H9 (cell line): ENCODE results near the gene RHOD. TPM values are rescaled to one million over a fixed set of nuclear protein-coding genes. Genes with fewer than 3 reads are reported as not detected.

Source experiments
- DNase-seq: peaks from one replicate; pipeline ENCODE4 v3.0.0-alpha.2; 2017
- H2AFZ ChIP-seq: one replicate; pipeline ENCODE4 v1.6.1; 2013; ENCODE audit warnings: mild to moderate bottlenecking, low read length, control low read depth, moderate library complexity
- H2AK5ac ChIP-seq: 2 replicates; pipeline ENCODE4 v1.6.1; 2013; ENCODE audit warnings: low read length, control low read depth, mixed read lengths; ENCODE audit not compliant: insufficient read length
- H2BK120ac ChIP-seq: one replicate; pipeline ENCODE4 v1.6.1; 2013; ENCODE audit warnings: low read depth, mild to moderate bottlenecking, low read length, control low read depth, inconsistent platforms; ENCODE audit not compliant: poor library complexity, severe bottlenecking
- H2BK12ac ChIP-seq: 2 replicates; pipeline ENCODE4 v1.6.1; 2013; ENCODE audit warnings: low read length, control low read depth, mixed read lengths, low read depth; ENCODE audit not compliant: insufficient read length
- H2BK15ac ChIP-seq: 2 replicates; pipeline ENCODE4 v1.6.1; 2013; ENCODE audit warnings: low read depth, low read length, control low read depth
- H2BK20ac ChIP-seq: one replicate; pipeline ENCODE4 v1.6.1; 2013; ENCODE audit warnings: low read depth, mild to moderate bottlenecking, low read length, control low read depth, inconsistent platforms; ENCODE audit not compliant: poor library complexity, severe bottlenecking
- H2BK5ac ChIP-seq: 2 replicates; pipeline ENCODE4 v1.6.1; 2013; ENCODE audit warnings: low read length, control low read depth, mixed read lengths; ENCODE audit not compliant: insufficient read length
- H3K14ac ChIP-seq: 2 replicates; pipeline ENCODE4 v1.6.1; 2013; ENCODE audit warnings: low read length, control low read depth; ENCODE audit not compliant: insufficient read depth
- H3K18ac ChIP-seq: 2 replicates; pipeline ENCODE4 v1.6.1; 2013; ENCODE audit warnings: low read depth, mild to moderate bottlenecking, mixed read lengths, low read length, control low read depth; ENCODE audit not compliant: insufficient read length
- H3K23ac ChIP-seq: 2 replicates; pipeline ENCODE4 v1.6.1; 2013; ENCODE audit warnings: low read length, control low read depth, mixed read lengths, low read depth; ENCODE audit not compliant: insufficient read length
- H3K23me2 ChIP-seq: 2 replicates; pipeline ENCODE4 v1.6.1; 2013; ENCODE audit warnings: low read depth, mild to moderate bottlenecking, mixed read lengths, low read length, control low read depth; ENCODE audit not compliant: insufficient read length, poor library complexity, severe bottlenecking
- H3K27ac ChIP-seq: 2 replicates; pipeline ENCODE4 v1.5.1; 2013; ENCODE audit warnings: low read length, control low read depth, mixed read lengths, low read depth; ENCODE audit not compliant: insufficient read length
- H3K27me3 ChIP-seq: 2 replicates; pipeline ENCODE4 v1.6.1; 2013; ENCODE audit warnings: low read length, control low read depth, inconsistent platforms; ENCODE audit not compliant: insufficient read depth
- H3K4ac ChIP-seq: 2 replicates; pipeline ENCODE4 v1.6.1; 2013; ENCODE audit warnings: low read depth, mild to moderate bottlenecking, control low read depth, inconsistent platforms, low read length, moderate library complexity
- H3K4me1 ChIP-seq: 2 replicates; pipeline ENCODE4 v1.6.1; 2013; ENCODE audit warnings: low read length, control low read depth, inconsistent platforms; ENCODE audit not compliant: insufficient read depth
- H3K4me2 ChIP-seq: 2 replicates; pipeline ENCODE4 v1.6.1; 2013; ENCODE audit warnings: low read length, control low read depth, mixed read lengths; ENCODE audit not compliant: insufficient read length, insufficient read depth
- H3K56ac ChIP-seq: 2 replicates; pipeline ENCODE4 v1.6.1; 2013; ENCODE audit warnings: low read depth, mild to moderate bottlenecking, mixed read lengths, low read length, control low read depth; ENCODE audit not compliant: insufficient read length
- H3K79me1 ChIP-seq: 2 replicates; pipeline ENCODE4 v1.6.1; 2013; ENCODE audit warnings: low read depth, mild to moderate bottlenecking, moderate library complexity, low read length, control low read depth, inconsistent platforms; ENCODE audit not compliant: insufficient read depth, poor library complexity, severe bottlenecking
- H3K79me2 ChIP-seq: 2 replicates; pipeline ENCODE4 v1.6.1; 2013; ENCODE audit warnings: low read length, control low read depth, inconsistent platforms; ENCODE audit not compliant: insufficient read depth
- H3K9ac ChIP-seq: 2 replicates; pipeline ENCODE4 v1.6.1; 2013; ENCODE audit warnings: low read length, control low read depth, mixed read lengths; ENCODE audit not compliant: insufficient read length; ENCODE audit errors: extremely low read depth
- H3K9me3 ChIP-seq: one replicate; pipeline ENCODE4 v1.6.1; 2013; ENCODE audit warnings: low read depth, low read length, inconsistent platforms; ENCODE audit not compliant: control insufficient read depth
- H3T11ph ChIP-seq: one replicate; pipeline ENCODE4 v1.6.1; 2013; ENCODE audit warnings: mild to moderate bottlenecking, low read length, control low read depth, inconsistent platforms
- H4K20me1 ChIP-seq: one replicate; pipeline ENCODE4 v1.6.1; 2013; ENCODE audit not compliant: control insufficient read depth, insufficient read length, insufficient read depth
- H4K5ac ChIP-seq: 2 replicates; pipeline ENCODE4 v1.6.1; 2013; ENCODE audit warnings: low read depth, mild to moderate bottlenecking, mixed read lengths, low read length, control low read depth; ENCODE audit not compliant: insufficient read length
- H4K8ac ChIP-seq: replicated peaks from 2 replicates; pipeline ENCODE4 v1.6.1; 2013; ENCODE audit warnings: low read length, control low read depth, mixed read lengths, low read depth; ENCODE audit not compliant: insufficient read length
- H4K91ac ChIP-seq: 2 replicates; pipeline ENCODE4 v1.6.1; 2013; ENCODE audit warnings: low read depth, mild to moderate bottlenecking, moderate library complexity, mixed read lengths, low read length, control low read depth; ENCODE audit not compliant: insufficient read length
- H3K27ac Mint-ChIP-seq, 3 experiments: 2 replicates in 2 of 3; 3 replicates in 1 of 3; pipeline ENCODE4 v1.8.0; 2020 to 2021; ENCODE audit warnings: mixed read lengths in 3 of 3, mild to moderate bottlenecking in 1 of 3, moderate library complexity in 1 of 3
- H3K27me3 Mint-ChIP-seq: 2 replicates; pipeline ENCODE4 v1.8.0; 2021; ENCODE audit warnings: low read depth, mild to moderate bottlenecking, moderate library complexity, mixed read lengths
- H3K36me3 Mint-ChIP-seq, 3 experiments: 2 replicates in 2 of 3; 3 replicates in 1 of 3; pipeline ENCODE4 v1.8.0; 2020 to 2021; ENCODE audit warnings: low read depth in 3 of 3, mixed read lengths in 3 of 3; ENCODE audit not compliant: insufficient read depth in 1 of 3
- H3K4me1 Mint-ChIP-seq, 2 experiments: 2 replicates each; pipeline ENCODE4 v1.8.0; 2020; ENCODE audit warnings: mixed read lengths in 2 of 2
- H3K4me3 Mint-ChIP-seq, 2 experiments: 2 replicates in 1 of 2; 3 replicates in 1 of 2; pipeline ENCODE4 v1.8.0; 2020 to 2021; ENCODE audit warnings: mild to moderate bottlenecking in 2 of 2, mixed read lengths in 2 of 2, moderate library complexity in 1 of 2
- H3K9me3 Mint-ChIP-seq, 2 experiments: 2 replicates in 1 of 2; 3 replicates in 1 of 2; pipeline ENCODE4 v1.8.0; 2020; ENCODE audit warnings: mild to moderate bottlenecking in 2 of 2, mixed read lengths in 2 of 2, moderate library complexity in 1 of 2
- WGBS: extraction: QIAGEN DNeasy Blood & Tissue Kit; methylation state at CpG from one replicate; pipeline ENCODE4 v1.1.7; 2013; ENCODE audit warnings: missing lambda C conversion rate, low lambda C conversion rate, mixed read lengths; ENCODE audit not compliant: insufficient read length; ENCODE audit errors: extremely low coverage; 5-methylcytosine and 5-hydroxymethylcytosine counted together
- total RNA-seq: library from RNA; stranded (reverse); gene quantifications from 2 replicates; pipeline ENCODE4 v1.2.1, GENCODE V29; 2021
- TF ChIP-seq, protein P1 (sequence below): fragments of 200-600 bp; sonication (generic); conservative IDR thresholded peaks from 3 replicates; pipeline ENCODE4 v1.8.0; 2021; ENCODE audit warnings: antibody characterized with exemption, mild to moderate bottlenecking

RHOD gene
- total RNA-seq, 1 experiment from 2014 or later, result 14.8 TPM

DNA sequence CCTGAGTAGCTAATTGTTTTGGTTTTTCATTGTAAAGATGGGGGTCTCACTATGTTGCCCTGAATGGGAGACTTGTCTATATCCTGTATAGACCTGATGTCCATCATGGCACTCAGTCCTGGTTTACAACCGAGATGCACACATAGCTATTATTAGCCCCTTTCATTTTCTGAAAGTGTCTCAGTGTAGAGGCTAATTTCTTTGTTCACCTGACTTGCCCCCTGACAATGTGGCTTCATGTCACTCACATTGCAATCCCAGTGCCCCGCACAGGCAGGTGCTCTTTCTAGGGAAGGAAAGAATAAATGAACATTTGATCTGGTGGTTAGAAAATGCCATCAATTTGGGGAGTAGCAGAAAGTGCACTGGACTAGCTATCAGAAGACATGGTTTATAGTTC lies 49.3 kb downstream of the RHOD start:
- H3K4me2 ChIP-seq, result no peak overlapping the region
- no peaks in the 10 kb centered on the region for H3K27me3 ChIP-seq
- no peak overlapping the region for H3K4me3 Mint-ChIP-seq
- H2BK120ac ChIP-seq, result no peak overlapping the region
- no peaks in the 10 kb centered on the region; a peak in 1 of 5 replicates for H3K9me3 Mint-ChIP-seq
- H2BK15ac ChIP-seq, result no peak overlapping the region
- H3K79me2 ChIP-seq, result no peaks in the 10 kb centered on the region
- no peaks in the 10 kb centered on the region for H3K23me2 ChIP-seq
- no peak overlapping the region for H2AFZ ChIP-seq
- H3K36me3 Mint-ChIP-seq, result no peaks in the 10 kb centered on the region; a peak in 1 of 7 replicates
- H3K23ac ChIP-seq, result no peak overlapping the region
- no peaks in the 10 kb centered on the region for H3K4me1 ChIP-seq
- H3K79me1 ChIP-seq, result no peaks in the 10 kb centered on the region
- H3K4me1 Mint-ChIP-seq, result peaks cover 4 to 10% of the 10 kb centered on the region in 2 experiments; a peak in 2 of 4 replicates
- no peak overlapping the region for H3K14ac ChIP-seq
- no peak overlapping the region for H2BK20ac ChIP-seq
- no peak overlapping the region for H2AK5ac ChIP-seq
- H3K4ac ChIP-seq, result no peak overlapping the region
- H2BK5ac ChIP-seq, result no peak overlapping the region
- no peak for DNase-seq
- no peak overlapping the region for H4K8ac ChIP-seq
- TF ChIP-seq, protein P1, sequence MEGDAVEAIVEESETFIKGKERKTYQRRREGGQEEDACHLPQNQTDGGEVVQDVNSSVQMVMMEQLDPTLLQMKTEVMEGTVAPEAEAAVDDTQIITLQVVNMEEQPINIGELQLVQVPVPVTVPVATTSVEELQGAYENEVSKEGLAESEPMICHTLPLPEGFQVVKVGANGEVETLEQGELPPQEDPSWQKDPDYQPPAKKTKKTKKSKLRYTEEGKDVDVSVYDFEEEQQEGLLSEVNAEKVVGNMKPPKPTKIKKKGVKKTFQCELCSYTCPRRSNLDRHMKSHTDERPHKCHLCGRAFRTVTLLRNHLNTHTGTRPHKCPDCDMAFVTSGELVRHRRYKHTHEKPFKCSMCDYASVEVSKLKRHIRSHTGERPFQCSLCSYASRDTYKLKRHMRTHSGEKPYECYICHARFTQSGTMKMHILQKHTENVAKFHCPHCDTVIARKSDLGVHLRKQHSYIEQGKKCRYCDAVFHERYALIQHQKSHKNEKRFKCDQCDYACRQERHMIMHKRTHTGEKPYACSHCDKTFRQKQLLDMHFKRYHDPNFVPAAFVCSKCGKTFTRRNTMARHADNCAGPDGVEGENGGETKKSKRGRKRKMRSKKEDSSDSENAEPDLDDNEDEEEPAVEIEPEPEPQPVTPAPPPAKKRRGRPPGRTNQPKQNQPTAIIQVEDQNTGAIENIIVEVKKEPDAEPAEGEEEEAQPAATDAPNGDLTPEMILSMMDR, result no peak
- H3K18ac ChIP-seq, result no peak overlapping the region
- no peak overlapping the region for H3K56ac ChIP-seq
- no peaks in the 10 kb centered on the region; the same call in 1 of the 2 replicates for H3K27me3 Mint-ChIP-seq
- H3K27ac Mint-ChIP-seq, result no peak overlapping the region
- H4K20me1 ChIP-seq, result no peaks in the 10 kb centered on the region
- H4K91ac ChIP-seq, result no peak overlapping the region
- H3K27ac ChIP-seq, result no peak overlapping the region
- no peak overlapping the region for H4K5ac ChIP-seq
- no CpG with 5 or more reads among the region's 2 CpGs for WGBS
- no peak overlapping the region for H3K9ac ChIP-seq
- H3K9me3 ChIP-seq, result no peaks in the 10 kb centered on the region
- H2BK12ac ChIP-seq, result no peak overlapping the region
- no peak overlapping the region for H3T11ph ChIP-seq
